Parathyroid adenoma (tissue), 2 donors: ENCODE measurements around the gene STPG3.

Experiments used
- H2AFZ ChIP-seq: fragments of 300-600 bp; sonication (generic); one replicate; pipeline ENCODE4 v1.7.0; 2017; ENCODE audit warnings: antibody characterized with exemption, mild to moderate bottlenecking
- H3K27ac ChIP-seq: fragments of 300-600 bp; sonication (generic); one replicate; pipeline ENCODE4 v1.7.0; 2017
- H3K27me3 ChIP-seq: fragments of 300-600 bp; sonication (generic); one replicate; pipeline ENCODE4 v1.7.0; 2017; ENCODE audit warnings: low read length; ENCODE audit not compliant: control insufficient read depth, insufficient read depth
- H3K36me3 ChIP-seq: fragments of 300-600 bp; sonication (generic); one replicate; pipeline ENCODE4 v1.7.0; 2017; ENCODE audit warnings: low read length; ENCODE audit not compliant: control insufficient read depth, insufficient read depth
- H3K4me1 ChIP-seq: fragments of 300-600 bp; sonication (generic); one replicate; pipeline ENCODE4 v1.7.0; 2017; ENCODE audit warnings: control low read depth
- H3K4me2 ChIP-seq: fragments of 300-600 bp; sonication (generic); one replicate; pipeline ENCODE4 v1.7.0; 2017; ENCODE audit warnings: low read length
- H3K4me3 ChIP-seq: fragments of 300-600 bp; sonication (generic); one replicate; pipeline ENCODE4 v1.7.0; 2017; ENCODE audit warnings: low read depth, low read length
- H3K79me2 ChIP-seq: fragments of 300-600 bp; sonication (generic); one replicate; pipeline ENCODE4 v1.7.0; 2017; ENCODE audit warnings: control low read depth
- H3K9ac ChIP-seq: fragments of 300-600 bp; sonication (generic); one replicate; pipeline ENCODE4 v1.7.0; 2017; ENCODE audit warnings: mild to moderate bottlenecking
- H3K9me3 ChIP-seq: fragments of 300-600 bp; sonication (generic); one replicate; pipeline ENCODE4 v1.7.0; 2017; ENCODE audit warnings: low read length; ENCODE audit not compliant: control insufficient read depth
- CTCF ChIP-seq: fragments of 300-600 bp; sonication (generic); IDR thresholded peaks from one replicate; pipeline ENCODE4 v1.7.0; 2017; ENCODE audit warnings: antibody characterized with exemption, mild to moderate bottlenecking
- donor health status: primary hyperparathyroidism.

STPG3 gene

GRCh38 chr9:137247916-137248175, 3.2 kb upstream of the STPG3 start:
- Histone ChIP-seq H2AFZ (no peak overlapping the region), H3K9ac (no peak overlapping the region), H3K27me3 (no peaks in the 10 kb centered on the region), H3K79me2 (no peaks in the 10 kb centered on the region), H3K4me1 (no peaks in the 10 kb centered on the region), H3K4me3 (no peak overlapping the region), H3K27ac (no peak overlapping the region), H3K9me3 (no peaks in the 10 kb centered on the region), H3K36me3 (no peaks in the 10 kb centered on the region), H3K4me2 (no peak overlapping the region)
- TF ChIP-seq CTCF = no peak

GRCh38 chr9:137250329-137251193, 525 bp upstream of the STPG3 start:
- no peaks in the 10 kb centered on the region for H3K9me3 ChIP-seq
- H3K27ac ChIP-seq = no peak overlapping the region
- H3K4me3 ChIP-seq = no peak overlapping the region
- H3K4me2 ChIP-seq = no peak overlapping the region
- H3K27me3 ChIP-seq = no peaks in the 10 kb centered on the region
- H3K9ac ChIP-seq = no peak overlapping the region
- no peaks in the 10 kb centered on the region for H3K4me1 ChIP-seq
- H3K79me2 ChIP-seq = no peaks in the 10 kb centered on the region
- no peak for TF ChIP-seq CTCF
- no peak overlapping the region for H2AFZ ChIP-seq
- no peaks in the 10 kb centered on the region for H3K36me3 ChIP-seq

GRCh38 chr9:137251490-137252268, 593 bp downstream of the STPG3 start:
- Histone ChIP-seq H3K9ac (no peak overlapping the region), H3K79me2 (no peaks in the 10 kb centered on the region), H3K27me3 (no peaks in the 10 kb centered on the region), H3K4me3 (no peak overlapping the region), H3K9me3 (no peaks in the 10 kb centered on the region), H3K27ac (no peak overlapping the region), H3K36me3 (no peaks in the 10 kb centered on the region), H3K4me2 (no peak overlapping the region), H2AFZ (no peak overlapping the region), H3K4me1 (peaks cover 3% of the 10 kb centered on the region)
- TF ChIP-seq CTCF = no peak

- Histone ChIP-seq H3K27ac (no peak overlapping the region), H3K9me3 (no peaks in the 10 kb centered on the region), H3K36me3 (no peaks in the 10 kb centered on the region), H3K79me2 (no peaks in the 10 kb centered on the region), H3K9ac (no peak overlapping the region), H3K4me3 (no peak overlapping the region), H2AFZ (no peak overlapping the region), H3K4me1 (peaks cover 3% of the 10 kb centered on the region), H3K4me2 (no peak overlapping the region), H3K27me3 (no peaks in the 10 kb centered on the region)
- TF ChIP-seq CTCF = no peak
These were observed 1.7 kb downstream of the STPG3 start for GRCh38 chr9:137252555-137253506.
